Measurements from ENCODE around the gene SCRN3. TPM values are rescaled to one million over a fixed set of nuclear protein-coding genes. Genes with fewer than 3 reads are reported as not detected.

The SCRN3 gene
- total RNA-seq, 1 donor from 2014 or later = 2.3 TPM

GRCh38 chr2:174438146-174438886 is 42.8 kb downstream of the SCRN3 start:
- TF ChIP-seq CTCF (IDR thresholded peaks at IDR 0.05) = no peak
- peak overlapping the region in 1 of 2 donors; percentile 36 for H3K4me3 ChIP-seq
- no peaks in the 10 kb centered on the region for H3K27me3 ChIP-seq
- no peaks in the 10 kb centered on the region for H3K9me3 ChIP-seq
- peak overlapping the region; percentile 63 for H3K27ac ChIP-seq
- intact Hi-C loops (cut with DNase I) = no loop called here
- DNase-seq (ENCODE audit: low spot score in 2 of 2) = peak in 1 of 2 donors; percentile 75
- H3K36me3 ChIP-seq = no peaks in the 10 kb centered on the region
- H3K4me1 ChIP-seq = peaks cover 0 to 2% of the 10 kb centered on the region in 2 donors

- Histone ChIP-seq H3K4me1 (peaks cover 0 to 2% of the 10 kb centered on the region in 2 donors), H3K27ac (no peak overlapping the region), H3K4me3 (no peak overlapping the region), H3K36me3 (peaks cover 0 to 3% of the 10 kb centered on the region in 2 donors), H3K27me3 (no peaks in the 10 kb centered on the region), H3K9me3 (no peaks in the 10 kb centered on the region)
- intact Hi-C loops (cut with DNase I) = no loop called here
- TF ChIP-seq CTCF (IDR thresholded peaks at IDR 0.05) = no peak
- no peak for DNase-seq (ENCODE audit: low spot score in 2 of 2)
Measured at GRCh38 chr2:174439323-174439722, 43.8 kb downstream of the SCRN3 start.

GRCh38 chr2:174439950-174440349 is 44.4 kb downstream of the SCRN3 start:
- H3K27ac ChIP-seq = peak overlapping the region in 1 of 2 donors; percentile 26
- H3K4me3 ChIP-seq = no peak overlapping the region
- no peaks in the 10 kb centered on the region for H3K27me3 ChIP-seq
- peaks cover 0 to 2% of the 10 kb centered on the region in 2 donors for H3K4me1 ChIP-seq
- intact Hi-C loops (cut with DNase I) = no loop called here
- H3K36me3 ChIP-seq = peaks cover 0 to 7% of the 10 kb centered on the region in 2 donors
- no peak for TF ChIP-seq CTCF (IDR thresholded peaks at IDR 0.05)
- H3K9me3 ChIP-seq = no peaks in the 10 kb centered on the region
- DNase-seq (ENCODE audit: low spot score in 2 of 2) = no peak

- intact Hi-C loops (cut with DNase I) = no loop called here
Measured at GRCh38 chr2:174442546-174443510, 47.3 kb downstream of the SCRN3 start.

More at GRCh38 chr2:174442546-174443510, 47.3 kb downstream of the SCRN3 start:
- Histone ChIP-seq H3K27ac (no peak overlapping the region), H3K27me3 (no peaks in the 10 kb centered on the region), H3K9me3 (no peaks in the 10 kb centered on the region), H3K36me3 (peaks cover 4 to 7% of the 10 kb centered on the region in 2 donors), H3K4me1 (peaks cover 0 to 5% of the 10 kb centered on the region in 2 donors), H3K4me3 (no peak overlapping the region)
- no peak for DNase-seq (ENCODE audit: low spot score in 2 of 2)
- TF ChIP-seq CTCF (IDR thresholded peaks at IDR 0.05) = no peak
